Ishikawa (cell line): Measurements from ENCODE around the gene PYDC1.

Experiments used
- CEBPB ChIP-seq: IDR thresholded peaks from 2 replicates; pipeline ENCODE4 v1.6.1; 2012
- CREB1 ChIP-seq: IDR thresholded peaks from 2 replicates; pipeline ENCODE4 v1.6.1; 2012; ENCODE audit warnings: low read depth
- EP300 ChIP-seq: IDR thresholded peaks from 2 replicates; pipeline ENCODE4 v1.6.1; 2012; ENCODE audit warnings: borderline replicate concordance
- FOXM1 ChIP-seq: IDR thresholded peaks from 2 replicates; pipeline ENCODE4 v1.6.1; 2012; ENCODE audit warnings: low read depth, borderline replicate concordance
- RAD21 ChIP-seq: IDR thresholded peaks from 2 replicates; pipeline ENCODE4 v1.6.1; 2012; ENCODE audit warnings: low read depth
- TAF1 ChIP-seq: IDR thresholded peaks from 2 replicates; pipeline ENCODE4 v1.6.1; 2012; ENCODE audit warnings: low read depth, mild to moderate bottlenecking
- TCF12 ChIP-seq: IDR thresholded peaks from 2 replicates; pipeline ENCODE4 v1.6.1; 2012; ENCODE audit warnings: low read depth
- TEAD4 ChIP-seq: IDR thresholded peaks from 2 replicates; pipeline ENCODE4 v1.6.1; 2012
- TF ChIP-seq, protein P1 (sequence below): IDR thresholded peaks from 2 replicates; pipeline ENCODE4 v1.6.1; 2012
- TF ChIP-seq, protein P2 (sequence below): IDR thresholded peaks from 2 replicates; pipeline ENCODE4 v1.6.1; 2012; ENCODE audit warnings: low read depth, mild to moderate bottlenecking

DNA sequence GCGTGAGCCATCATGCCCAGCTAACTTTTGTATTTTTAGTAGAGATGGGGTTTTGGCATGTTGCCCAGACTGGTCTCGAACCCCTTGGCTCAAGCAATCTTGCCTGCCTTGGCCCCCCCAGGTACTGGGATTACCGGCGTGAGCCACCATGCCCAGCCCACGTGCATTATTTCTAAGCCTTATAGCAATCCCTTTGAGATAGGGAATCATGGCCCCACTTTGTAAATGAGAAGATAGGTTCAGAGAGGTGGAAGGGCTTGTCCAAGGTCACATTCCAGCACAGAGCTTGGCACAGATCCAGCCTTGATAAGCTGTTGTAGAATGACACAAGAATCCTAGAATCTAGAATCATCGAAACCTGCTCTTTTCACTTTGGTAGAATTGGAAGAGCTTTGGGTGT lies 10.2 kb downstream of the PYDC1 start:
- TF ChIP-seq, protein P1, sequence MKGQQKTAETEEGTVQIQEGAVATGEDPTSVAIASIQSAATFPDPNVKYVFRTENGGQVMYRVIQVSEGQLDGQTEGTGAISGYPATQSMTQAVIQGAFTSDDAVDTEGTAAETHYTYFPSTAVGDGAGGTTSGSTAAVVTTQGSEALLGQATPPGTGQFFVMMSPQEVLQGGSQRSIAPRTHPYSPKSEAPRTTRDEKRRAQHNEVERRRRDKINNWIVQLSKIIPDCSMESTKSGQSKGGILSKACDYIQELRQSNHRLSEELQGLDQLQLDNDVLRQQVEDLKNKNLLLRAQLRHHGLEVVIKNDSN = no peak
- TF ChIP-seq CREB1 (no peak), RAD21 (no peak), TCF12 (no peak), CEBPB (no peak), FOXM1 (no peak), EP300 (no peak), TEAD4 (no peak; the same call in 1 of the 2 replicates), TAF1 (no peak)
- TF ChIP-seq, protein P2, sequence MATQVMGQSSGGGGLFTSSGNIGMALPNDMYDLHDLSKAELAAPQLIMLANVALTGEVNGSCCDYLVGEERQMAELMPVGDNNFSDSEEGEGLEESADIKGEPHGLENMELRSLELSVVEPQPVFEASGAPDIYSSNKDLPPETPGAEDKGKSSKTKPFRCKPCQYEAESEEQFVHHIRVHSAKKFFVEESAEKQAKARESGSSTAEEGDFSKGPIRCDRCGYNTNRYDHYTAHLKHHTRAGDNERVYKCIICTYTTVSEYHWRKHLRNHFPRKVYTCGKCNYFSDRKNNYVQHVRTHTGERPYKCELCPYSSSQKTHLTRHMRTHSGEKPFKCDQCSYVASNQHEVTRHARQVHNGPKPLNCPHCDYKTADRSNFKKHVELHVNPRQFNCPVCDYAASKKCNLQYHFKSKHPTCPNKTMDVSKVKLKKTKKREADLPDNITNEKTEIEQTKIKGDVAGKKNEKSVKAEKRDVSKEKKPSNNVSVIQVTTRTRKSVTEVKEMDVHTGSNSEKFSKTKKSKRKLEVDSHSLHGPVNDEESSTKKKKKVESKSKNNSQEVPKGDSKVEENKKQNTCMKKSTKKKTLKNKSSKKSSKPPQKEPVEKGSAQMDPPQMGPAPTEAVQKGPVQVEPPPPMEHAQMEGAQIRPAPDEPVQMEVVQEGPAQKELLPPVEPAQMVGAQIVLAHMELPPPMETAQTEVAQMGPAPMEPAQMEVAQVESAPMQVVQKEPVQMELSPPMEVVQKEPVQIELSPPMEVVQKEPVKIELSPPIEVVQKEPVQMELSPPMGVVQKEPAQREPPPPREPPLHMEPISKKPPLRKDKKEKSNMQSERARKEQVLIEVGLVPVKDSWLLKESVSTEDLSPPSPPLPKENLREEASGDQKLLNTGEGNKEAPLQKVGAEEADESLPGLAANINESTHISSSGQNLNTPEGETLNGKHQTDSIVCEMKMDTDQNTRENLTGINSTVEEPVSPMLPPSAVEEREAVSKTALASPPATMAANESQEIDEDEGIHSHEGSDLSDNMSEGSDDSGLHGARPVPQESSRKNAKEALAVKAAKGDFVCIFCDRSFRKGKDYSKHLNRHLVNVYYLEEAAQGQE = no peak
